ENCODE measurements around the gene PLD5. TPM values are rescaled to one million over a fixed set of nuclear protein-coding genes. Genes with fewer than 3 reads are reported as not detected.

The PLD5 gene
- total and polyA plus RNA-seq, 2 of the 13 experiments (the other 11 are each of a cell fraction or from before 2014, with no cell fraction given), result not detected

- TF ChIP-seq CBFB (CRISPR knock-in tag; IDR thresholded peaks at IDR 0.05), result no peak
- TF ChIP-seq ZNF589 (CRISPR knock-in tag; conservative IDR thresholded peaks at IDR 0.05), result no peak
These were observed 282.6 kb downstream of the PLD5 start (continued) for GRCh38 chr1:242241936-242242335.

GRCh38 chr1:242240691-242241090 is 283.8 kb downstream of the PLD5 start:
- ATAC-seq (no peak), DNase-seq (ENCODE audit: low spot score) (no peak), FAIRE-seq (no peak)
- no peaks in the 10 kb centered on the region for H3K9me3 ChIP-seq (ENCODE audit: low read length)
- POLR2A ChIA-PET, result no interaction called here
- H2AFZ ChIP-seq (ENCODE audit: low read length), result no peak overlapping the region
- BruUV-seq (replicated peaks), result no TSS peak
- no peak overlapping the region for H3K4me3 ChIP-seq (replicated peaks in 1 of 3; ENCODE audit: insufficient read depth in 1 of 3, low read depth in 2 of 3, low read length in 3 of 3)
- in situ Hi-C loops (cut with HindIII; ENCODE audit: extremely low pct_ligation_motif_present, low pct_unique_long_range_greater_than_20kb), result no loop called here
- intact Hi-C loops (cut with micrococcal nuclease; ENCODE audit: unreplicated experiment), result no loop called here
- H3K36me3 ChIP-seq (replicated peaks in 1 of 2; ENCODE audit: control insufficient read depth in 1 of 2, insufficient read depth in 2 of 2, low read length in 2 of 2), result no peaks in the 10 kb centered on the region
- CTCF ChIA-PET (ENCODE audit: low intra/inter-chr PET ratio, low total read pairs), result no interaction called here
- H3K4me1 ChIP-seq (ENCODE audit: insufficient read depth, low read length), result no peaks in the 10 kb centered on the region
- H3K79me2 ChIP-seq (ENCODE audit: insufficient read depth, low read length), result no peaks in the 10 kb centered on the region
- WGBS (ENCODE audit: low lambda C conversion rate), result 38% methylated on average over 6 of the region's 6 CpGs
- no peaks in the 10 kb centered on the region for H3K27me3 ChIP-seq (ENCODE audit: control insufficient read depth in 1 of 2, insufficient read depth in 2 of 2, low read length in 2 of 2)
- H3K27ac ChIP-seq (ENCODE audit: extremely low read length, insufficient read depth, low read length), result no peak overlapping the region
- H4K20me1 ChIP-seq (ENCODE audit: insufficient read depth, low read length), result no peaks in the 10 kb centered on the region
- no peak overlapping the region for H3K9ac ChIP-seq (ENCODE audit: insufficient read depth, low read depth, low read length)
- no peak overlapping the region for H3K4me2 ChIP-seq (ENCODE audit: low read depth, low read length)
- no peak for TF ChIP-seq MAZ (IDR thresholded peaks at IDR 0.05; ENCODE audit: borderline replicate concordance, low read depth, low read length)
- no peak for TF ChIP-seq MAZ (CRISPR knock-in tag; IDR thresholded peaks at IDR 0.05; ENCODE audit: low read depth)
- TF ChIP-seq NAIF1 (CRISPR knock-in tag; IDR thresholded peaks at IDR 0.05; ENCODE audit: borderline replicate concordance), result no peak
- no peak for TF ChIP-seq MLX (CRISPR knock-in tag; IDR thresholded peaks at IDR 0.05)
- TF ChIP-seq ZNF547 (CRISPR knock-in tag; IDR thresholded peaks at IDR 0.05), result no peak
- TF ChIP-seq ZSCAN20 (CRISPR knock-in tag; IDR thresholded peaks at IDR 0.05; ENCODE audit: borderline replicate concordance), result no peak
- TF ChIP-seq ZBTB44 (CRISPR knock-in tag; IDR thresholded peaks at IDR 0.05), result no peak
- TF ChIP-seq SRY (CRISPR knock-in tag; IDR thresholded peaks at IDR 0.05), result no peak
- no peak for TF ChIP-seq MZF1 (CRISPR knock-in tag; IDR thresholded peaks at IDR 0.05; ENCODE audit: borderline replicate concordance)
- TF ChIP-seq BHLHE40 (IDR thresholded peaks at IDR 0.05; ENCODE audit: low read length), result no peak
- TF ChIP-seq ZNF614 (CRISPR knock-in tag; IDR thresholded peaks at IDR 0.05; ENCODE audit: borderline replicate concordance), result no peak
- TF ChIP-seq GTF3A (CRISPR knock-in tag; conservative IDR thresholded peaks at IDR 0.05), result no peak
- no peak for TF ChIP-seq ZNF703 (CRISPR knock-in tag; IDR thresholded peaks at IDR 0.05; ENCODE audit: borderline replicate concordance)
- no peak for TF ChIP-seq ZNF276 (CRISPR knock-in tag; IDR thresholded peaks at IDR 0.05; ENCODE audit: low read depth)
- no peak for TF ChIP-seq PLSCR1 (CRISPR knock-in tag; IDR thresholded peaks at IDR 0.05; ENCODE audit: borderline replicate concordance)
- TF ChIP-seq ZNF382 (CRISPR knock-in tag; IDR thresholded peaks at IDR 0.05; ENCODE audit: borderline replicate concordance), result no peak
- TF ChIP-seq ARID2 (CRISPR knock-in tag; IDR thresholded peaks at IDR 0.05; ENCODE audit: borderline replicate concordance), result no peak
